MG63 (cell line): ENCODE measurements around the gene AOPEP. TPM values are rescaled to one million over a fixed set of nuclear protein-coding genes. Genes with fewer than 3 reads are reported as not detected.

Experiments used
- DNase-seq: peaks from one replicate; pipeline ENCODE4 v3.0.0-alpha.2; 2020
- H3K27me3 ChIP-seq: fragments of 250-450 bp; sonication (Bioruptor Pico); 2 replicates; pipeline ENCODE4 v1.5.1; 2020; ENCODE audit warnings: mild to moderate bottlenecking, moderate library complexity
- H3K36me3 ChIP-seq: fragments of 250-450 bp; sonication (Bioruptor Pico); 2 replicates; pipeline ENCODE4 v1.5.1; 2020; ENCODE audit warnings: mild to moderate bottlenecking, moderate library complexity
- H3K4me3 ChIP-seq: fragments of 250-450 bp; sonication (Bioruptor Pico); 2 replicates; pipeline ENCODE4 v1.5.1; 2020; ENCODE audit warnings: mild to moderate bottlenecking, moderate library complexity
- H3K9me3 ChIP-seq: fragments of 250-450 bp; sonication (Bioruptor Pico); 2 replicates; pipeline ENCODE4 v1.5.1; 2020; ENCODE audit warnings: mild to moderate bottlenecking, moderate library complexity
- total RNA-seq: library from RNA; depleted of rRNA; stranded (reverse); fragments of >200 nt; shearing (Covaris generic); gene quantifications from 2 replicates; pipeline ENCODE4 v1.2.3, GENCODE V29; 2014; ENCODE audit warnings: low replicate concordance

The AOPEP gene
- total RNA-seq, 1 experiment from 2014 or later = 91.4 TPM

GRCh38 chr9:94895668-94896067, 169.2 kb downstream of the AOPEP start:
- Histone ChIP-seq H3K9me3 (peaks cover 7% of the 10 kb centered on the region), H3K4me3 (no peak overlapping the region), H3K27me3 (no peaks in the 10 kb centered on the region), H3K36me3 (no peaks in the 10 kb centered on the region; the same call in 1 of the 2 replicates)
- DNase-seq = no peak

GRCh38 chr9:94896512-94896911, 170.0 kb downstream of the AOPEP start:
- H3K4me3 ChIP-seq = no peak overlapping the region
- no peaks in the 10 kb centered on the region for H3K9me3 ChIP-seq
- DNase-seq = no peak
- H3K27me3 ChIP-seq = no peaks in the 10 kb centered on the region
- H3K36me3 ChIP-seq = no peaks in the 10 kb centered on the region; the same call in 1 of the 2 replicates

- no peaks in the 10 kb centered on the region for H3K9me3 ChIP-seq
- no peak for DNase-seq
- no peaks in the 10 kb centered on the region for H3K27me3 ChIP-seq
- H3K36me3 ChIP-seq = no peaks in the 10 kb centered on the region
- no peak overlapping the region for H3K4me3 ChIP-seq
Observed at GRCh38 chr9:94899464-94900221, 173.1 kb downstream of the AOPEP start.

- DNase-seq = peak; percentile 54
- Histone ChIP-seq H3K36me3 (no peaks in the 10 kb centered on the region), H3K27me3 (no peaks in the 10 kb centered on the region), H3K9me3 (no peaks in the 10 kb centered on the region), H3K4me3 (peak overlapping the region; percentile 8)
Observed at GRCh38 chr9:94900222-94901018, 173.9 kb downstream of the AOPEP start.

- Histone ChIP-seq H3K4me3 (no peak overlapping the region), H3K9me3 (no peaks in the 10 kb centered on the region), H3K27me3 (no peaks in the 10 kb centered on the region), H3K36me3 (no peaks in the 10 kb centered on the region)
- no peak for DNase-seq
Observed at GRCh38 chr9:94901019-94901363, 174.5 kb downstream of the AOPEP start.

GRCh38 chr9:94903961-94904421, 177.5 kb downstream of the AOPEP start:
- H3K4me3 ChIP-seq = 0 out of 2 replicates have a peak overlapping the region, but pooled peaks have one; percentile 8
- no peaks in the 10 kb centered on the region for H3K27me3 ChIP-seq
- peak; percentile 23 for DNase-seq
- 0 out of 2 replicates have a peak, but pooled peaks cover 2% of the 10 kb centered on the region for H3K36me3 ChIP-seq
- H3K9me3 ChIP-seq = no peaks in the 10 kb centered on the region

- Histone ChIP-seq H3K27me3 (no peaks in the 10 kb centered on the region), H3K4me3 (no peak overlapping the region), H3K9me3 (no peaks in the 10 kb centered on the region), H3K36me3 (0 out of 2 replicates have a peak, but pooled peaks cover 2% of the 10 kb centered on the region)
- no peak for DNase-seq
Observed at GRCh38 chr9:94904806-94905205, 178.3 kb downstream of the AOPEP start.

GRCh38 chr9:94905606-94906005, 179.1 kb downstream of the AOPEP start:
- no peaks in the 10 kb centered on the region for H3K27me3 ChIP-seq
- DNase-seq = no peak
- H3K36me3 ChIP-seq = 0 out of 2 replicates have a peak, but pooled peaks cover 2% of the 10 kb centered on the region
- H3K4me3 ChIP-seq = no peak overlapping the region
- no peaks in the 10 kb centered on the region for H3K9me3 ChIP-seq

- H3K27me3 ChIP-seq = no peaks in the 10 kb centered on the region
Observed at GRCh38 chr9:94906181-94906580, 179.7 kb downstream of the AOPEP start.

GRCh38 chr9:94906713-94907112, 180.2 kb downstream of the AOPEP start:
- no peak overlapping the region for H3K4me3 ChIP-seq
- H3K36me3 ChIP-seq = peaks cover 2% of the 10 kb centered on the region; the same call in 1 of the 2 replicates
- H3K9me3 ChIP-seq = no peaks in the 10 kb centered on the region
- no peaks in the 10 kb centered on the region for H3K27me3 ChIP-seq
- DNase-seq = no peak

More at GRCh38 chr9:94906181-94906580, 179.7 kb downstream of the AOPEP start:
- DNase-seq = no peak
- H3K36me3 ChIP-seq = peaks cover 2% of the 10 kb centered on the region; the same call in 1 of the 2 replicates
- no peaks in the 10 kb centered on the region for H3K9me3 ChIP-seq
- no peak overlapping the region for H3K4me3 ChIP-seq

GRCh38 chr9:94907264-94907936, 180.9 kb downstream of the AOPEP start:
- H3K9me3 ChIP-seq = no peaks in the 10 kb centered on the region
- H3K36me3 ChIP-seq = peaks cover 2% of the 10 kb centered on the region; the same call in 1 of the 2 replicates
- no peak for DNase-seq
- H3K4me3 ChIP-seq = no peak overlapping the region
- no peaks in the 10 kb centered on the region for H3K27me3 ChIP-seq

GRCh38 chr9:94908011-94908563, 181.6 kb downstream of the AOPEP start:
- DNase-seq = no peak
- Histone ChIP-seq H3K36me3 (peaks cover 2% of the 10 kb centered on the region; the same call in 1 of the 2 replicates), H3K4me3 (no peak overlapping the region)

GRCh38 chr9:94908583-94909249, 182.2 kb downstream of the AOPEP start:
- no peak for DNase-seq
- H3K27me3 ChIP-seq = no peaks in the 10 kb centered on the region
- no peaks in the 10 kb centered on the region for H3K9me3 ChIP-seq
- H3K36me3 ChIP-seq = peaks cover 2% of the 10 kb centered on the region; the same call in 1 of the 2 replicates
- H3K4me3 ChIP-seq = no peak overlapping the region

More at GRCh38 chr9:94908011-94908563, 181.6 kb downstream of the AOPEP start:
- Histone ChIP-seq H3K9me3 (no peaks in the 10 kb centered on the region), H3K27me3 (no peaks in the 10 kb centered on the region)

GRCh38 chr9:94909250-94909894, 182.9 kb downstream of the AOPEP start:
- no peak overlapping the region for H3K4me3 ChIP-seq
- peaks cover 2% of the 10 kb centered on the region; the same call in 1 of the 2 replicates for H3K36me3 ChIP-seq
- H3K27me3 ChIP-seq = no peaks in the 10 kb centered on the region
- H3K9me3 ChIP-seq = no peaks in the 10 kb centered on the region
- DNase-seq = no peak

- H3K27me3 ChIP-seq = no peaks in the 10 kb centered on the region
- H3K36me3 ChIP-seq = peaks cover 2% of the 10 kb centered on the region; the same call in 1 of the 2 replicates
- DNase-seq = no peak
- no peaks in the 10 kb centered on the region for H3K9me3 ChIP-seq
- no peak overlapping the region for H3K4me3 ChIP-seq
Observed at GRCh38 chr9:94909965-94910730, 183.6 kb downstream of the AOPEP start.
